Left ventricle myocardium inferior (tissue), 1 donor: ENCODE results near the gene SPON1. TPM values are rescaled to one million over a fixed set of nuclear protein-coding genes. Genes with fewer than 3 reads are reported as not detected.
"Not testable (repeated sequence)": the region's sequence is repeated elsewhere in the genome, so short reads cannot be mapped to it uniquely, and the experiment has no call there.

Source experiments
- DNase-seq: peaks from one replicate; pipeline ENCODE4 v3.0.0-alpha.2; 2020
- H3K27ac ChIP-seq: fragments of 200-600 bp; replicated peaks from 2 replicates; pipeline ENCODE4 v1.8.0; 2021
- H3K27me3 ChIP-seq: fragments of 200-600 bp; 2 replicates; pipeline ENCODE4 v1.8.0; 2021; ENCODE audit warnings: low read depth
- H3K36me3 ChIP-seq: fragments of 200-600 bp; 2 replicates; pipeline ENCODE4 v1.8.0; 2021
- H3K4me1 ChIP-seq: fragments of 200-600 bp; 2 replicates; pipeline ENCODE4 v1.8.0; 2021
- H3K4me3 ChIP-seq: fragments of 200-600 bp; 2 replicates; pipeline ENCODE4 v1.8.0; 2021; ENCODE audit warnings: mild to moderate bottlenecking, moderate library complexity
- H3K9me3 ChIP-seq: fragments of 200-600 bp; replicated peaks from 2 replicates; pipeline ENCODE4 v1.8.0; 2021
- CTCF ChIP-seq: fragments of 200-600 bp; IDR thresholded peaks from 2 replicates; pipeline ENCODE4 v1.8.0; 2021; ENCODE audit warnings: antibody characterized with exemption, mild to moderate bottlenecking, borderline replicate concordance
- intact Hi-C: fragments of 100-400 bp; cut with micrococcal nuclease; formaldehyde crosslinking; loops from one replicate; pipeline ENCODE4 v1.11.0; 2022
- total RNA-seq: library from RNA; stranded (reverse); fragmentation: NEBNext Ultra II Directional; extraction: Animal tissue kit (Norgen Biotek cat#: 25700); gene quantifications from one replicate; pipeline ENCODE4 v1.2.1, GENCODE V29; 2021
- donor health status: DM: no; HTN: yes; CAD: no; lungs with severe emphysema.

Gene SPON1
- total RNA-seq, 1 donor from 2014 or later = 9.4 TPM

GRCh38 chr11:14029971-14030920, 67.7 kb downstream of the SPON1 start:
- H3K4me1 ChIP-seq = peaks cover 22% of the 10 kb centered on the region
- peak; percentile 75 for DNase-seq
- H3K36me3 ChIP-seq = no peaks in the 10 kb centered on the region
- intact Hi-C loops = no loop called here
- H3K9me3 ChIP-seq = no peaks in the 10 kb centered on the region
- no peak for TF ChIP-seq CTCF
- no peak overlapping the region for H3K4me3 ChIP-seq
- H3K27ac ChIP-seq = no peak overlapping the region
- H3K27me3 ChIP-seq = peaks cover 65% of the 10 kb centered on the region

GRCh38 chr11:14035526-14035925, 73.0 kb downstream of the SPON1 start:
- intact Hi-C loops, H3K27ac ChIP-seq, H3K36me3 ChIP-seq, DNase-seq, H3K4me3 ChIP-seq, H3K4me1 ChIP-seq, H3K9me3 ChIP-seq: not testable (repeated sequence)
- H3K27me3 ChIP-seq = peaks cover 56% of the 10 kb centered on the region

GRCh38 chr11:14036469-14036868, 73.9 kb downstream of the SPON1 start:
- peaks cover 56% of the 10 kb centered on the region for H3K27me3 ChIP-seq
- TF ChIP-seq CTCF = no peak
- intact Hi-C loops = no loop called here

GRCh38 chr11:14041040-14041439, 78.5 kb downstream of the SPON1 start:
- intact Hi-C loops = no loop called here
- no peak overlapping the region for H3K27ac ChIP-seq
- peaks cover 24% of the 10 kb centered on the region for H3K27me3 ChIP-seq
- DNase-seq = no peak
- H3K4me3 ChIP-seq = no peak overlapping the region
- no peaks in the 10 kb centered on the region for H3K4me1 ChIP-seq
- H3K9me3 ChIP-seq = no peaks in the 10 kb centered on the region
- H3K36me3 ChIP-seq = no peaks in the 10 kb centered on the region
- TF ChIP-seq CTCF = peak; percentile 26

More at GRCh38 chr11:14036469-14036868, 73.9 kb downstream of the SPON1 start:
- Histone ChIP-seq H3K4me1 (no peaks in the 10 kb centered on the region), H3K36me3 (no peaks in the 10 kb centered on the region), H3K4me3 (no peak overlapping the region), H3K27ac (no peak overlapping the region), H3K9me3 (no peaks in the 10 kb centered on the region)
- no peak for DNase-seq

GRCh38 chr11:14041565-14041964, 79.0 kb downstream of the SPON1 start:
- no peak for TF ChIP-seq CTCF
- H3K9me3 ChIP-seq = no peaks in the 10 kb centered on the region
- peaks cover 27% of the 10 kb centered on the region for H3K27me3 ChIP-seq
- no peaks in the 10 kb centered on the region for H3K36me3 ChIP-seq
- H3K4me3 ChIP-seq = no peak overlapping the region
- intact Hi-C loops = no loop called here
- no peak for DNase-seq
- no peak overlapping the region for H3K27ac ChIP-seq
- H3K4me1 ChIP-seq = no peaks in the 10 kb centered on the region

GRCh38 chr11:14042686-14043465, 80.4 kb downstream of the SPON1 start:
- TF ChIP-seq CTCF = no peak
- Histone ChIP-seq H3K27me3 (peaks cover 31% of the 10 kb centered on the region), H3K4me3 (no peak overlapping the region), H3K9me3 (no peaks in the 10 kb centered on the region), H3K36me3 (no peaks in the 10 kb centered on the region), H3K4me1 (no peaks in the 10 kb centered on the region), H3K27ac (no peak overlapping the region)
- no peak for DNase-seq
- intact Hi-C loops = no loop called here
